HG03135 (cell line): Measurements from ENCODE around the gene EDN1.

Source experiments
- ATAC-seq: cut with Tn5 transposase; IDR thresholded peaks from one replicate; pipeline ENCODE4 v1.9.1; 2021; ENCODE audit warnings: mild to moderate bottlenecking, moderate library complexity; ENCODE audit not compliant: unreplicated experiment

The EDN1 gene

GRCh38 chr6:12289933-12290820 is at the start of gene EDN1:
EDN1 (plus strand) TSS chr6:12290361; CDS start chr6:12290630, 269 bp downstream.
- ATAC-seq, result peak; percentile 77

GRCh38 chr6:12241493-12242175 is 48.5 kb upstream of the EDN1 start:
- ATAC-seq, result no peak

- ATAC-seq, result no peak
Observed at GRCh38 chr6:12243169-12243568, 47.0 kb upstream of the EDN1 start.

GRCh38 chr6:12245360-12245759 is 44.8 kb upstream of the EDN1 start:
- no peak for ATAC-seq

DNA sequence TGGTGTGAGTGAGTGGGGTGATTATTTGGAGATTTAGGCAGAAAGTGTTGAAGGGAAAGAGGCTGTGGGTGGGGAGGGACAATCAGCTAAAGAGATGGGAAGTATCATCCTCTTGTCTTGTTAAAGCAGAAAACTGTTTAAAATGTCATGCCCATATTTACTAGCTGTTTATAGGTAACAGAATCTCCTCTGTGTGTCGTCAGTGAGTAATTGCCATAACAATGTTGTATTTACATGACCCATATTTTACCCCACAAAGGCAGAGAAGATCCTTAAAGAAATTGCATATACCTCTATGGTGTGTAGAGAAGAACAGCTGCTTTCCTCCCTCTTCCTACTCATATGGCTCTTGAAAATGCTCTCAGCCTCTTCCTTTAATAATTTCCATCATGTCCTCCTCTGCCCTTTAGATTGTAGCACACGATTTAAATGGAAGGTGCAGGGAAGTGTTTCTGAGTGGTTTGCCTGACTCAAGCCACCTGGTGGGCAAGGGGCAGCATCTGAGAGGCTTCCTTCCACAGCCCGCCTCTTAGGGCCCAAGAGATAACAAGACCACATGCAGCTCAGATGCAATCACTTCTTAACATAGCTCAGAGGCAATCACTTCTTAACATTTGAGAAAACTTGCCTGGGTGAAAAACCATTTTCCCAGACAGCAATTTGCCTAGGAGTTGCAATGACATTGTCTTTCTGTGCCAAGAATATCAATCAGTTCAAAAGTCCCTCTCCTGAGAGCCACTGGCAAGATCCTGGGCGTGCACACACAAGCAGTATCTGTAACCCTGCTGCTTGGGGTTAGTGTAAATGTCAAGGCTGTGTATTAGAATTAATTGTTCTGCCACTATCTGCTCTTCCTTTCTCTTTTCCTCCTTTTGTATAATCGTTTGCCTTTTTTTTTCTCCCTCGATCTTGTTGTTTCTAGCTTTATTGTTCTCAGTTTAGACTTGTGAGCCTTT is 44.1 kb upstream of the EDN1 start:
- ATAC-seq, result no peak

DNA sequence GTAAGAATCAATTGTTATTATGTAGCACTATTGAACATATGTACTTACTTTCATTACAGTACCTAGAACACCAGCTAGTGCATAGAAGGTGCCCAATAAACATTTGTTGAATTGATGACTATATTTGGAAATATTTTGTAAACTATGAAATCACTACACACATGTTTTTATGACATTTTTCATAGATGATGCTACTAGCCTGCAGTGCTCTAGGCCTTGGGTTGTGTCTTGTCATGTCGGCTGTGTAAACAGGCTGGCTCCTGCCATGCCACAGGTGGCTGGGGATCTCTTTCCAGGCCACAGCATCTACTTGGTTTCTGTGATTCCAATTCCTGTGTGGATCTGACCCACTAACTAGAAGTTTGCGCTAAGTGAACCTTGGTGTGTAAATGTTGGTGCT is 43.3 kb upstream of the EDN1 start:
- ATAC-seq, result no peak

DNA sequence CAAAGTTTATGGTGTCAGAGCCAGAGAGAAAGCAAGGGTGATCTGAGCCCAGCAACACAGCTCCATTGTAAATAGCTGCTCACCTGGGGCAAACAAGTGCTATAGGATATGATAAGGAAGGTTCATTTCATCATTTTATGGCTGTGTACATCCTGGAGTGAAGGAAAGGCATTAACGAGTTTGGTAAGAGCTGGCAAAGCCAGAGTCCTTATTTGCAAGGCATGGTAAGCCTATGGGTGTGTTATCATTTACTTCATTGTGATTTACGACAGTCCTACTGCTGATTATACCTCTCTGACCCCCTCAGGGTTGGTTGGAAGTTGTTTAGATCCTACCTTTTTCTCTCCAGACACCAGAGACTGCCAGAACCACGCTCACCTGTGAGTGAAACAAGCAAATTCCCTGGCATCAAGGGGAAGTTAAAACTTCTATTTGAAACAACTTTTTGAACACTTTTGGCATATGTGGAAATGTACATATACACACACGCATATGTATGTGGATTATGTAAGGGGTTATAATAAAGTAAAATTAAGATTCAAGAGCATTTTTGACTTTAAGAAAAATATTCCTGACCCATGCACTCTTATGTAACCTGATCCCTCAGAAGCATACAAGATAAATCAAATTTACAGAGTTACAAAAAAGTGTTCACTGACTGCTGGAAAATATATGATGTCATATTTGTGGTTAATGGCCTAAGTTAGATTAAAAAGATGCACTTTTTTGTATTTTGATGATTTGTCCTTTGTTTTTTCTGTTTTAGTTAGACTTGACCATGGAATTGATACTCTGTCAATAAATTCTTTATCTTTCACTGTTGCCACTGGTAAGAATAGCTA is 40.4 kb upstream of the EDN1 start:
- no peak for ATAC-seq

- ATAC-seq, result no peak
Observed at GRCh38 chr6:12250383-12250770, 39.8 kb upstream of the EDN1 start.

DNA sequence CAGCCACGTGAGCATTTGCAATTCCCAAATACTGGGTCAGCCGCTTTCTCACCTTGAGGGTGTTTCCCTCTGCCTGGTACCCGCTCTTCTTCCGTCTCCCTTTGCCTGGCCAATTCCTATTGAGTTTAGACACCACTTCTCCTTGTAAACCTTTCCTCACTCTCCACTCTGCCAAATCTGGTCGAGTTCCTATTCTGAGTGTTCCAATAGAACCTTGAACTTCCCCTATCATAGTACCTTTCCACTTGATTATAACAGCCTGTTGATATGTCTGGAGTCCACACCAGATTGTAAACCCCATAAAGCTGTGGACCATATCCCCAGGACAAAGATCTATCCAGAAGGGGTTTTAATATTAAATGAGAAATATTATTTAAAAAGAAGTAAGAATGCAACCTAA is 36.0 kb upstream of the EDN1 start:
- no peak for ATAC-seq

GRCh38 chr6:12258191-12258590 is 32.0 kb upstream of the EDN1 start:
- no peak for ATAC-seq

- ATAC-seq, result no peak
Observed at GRCh38 chr6:12258591-12259075, 31.5 kb upstream of the EDN1 start.

DNA sequence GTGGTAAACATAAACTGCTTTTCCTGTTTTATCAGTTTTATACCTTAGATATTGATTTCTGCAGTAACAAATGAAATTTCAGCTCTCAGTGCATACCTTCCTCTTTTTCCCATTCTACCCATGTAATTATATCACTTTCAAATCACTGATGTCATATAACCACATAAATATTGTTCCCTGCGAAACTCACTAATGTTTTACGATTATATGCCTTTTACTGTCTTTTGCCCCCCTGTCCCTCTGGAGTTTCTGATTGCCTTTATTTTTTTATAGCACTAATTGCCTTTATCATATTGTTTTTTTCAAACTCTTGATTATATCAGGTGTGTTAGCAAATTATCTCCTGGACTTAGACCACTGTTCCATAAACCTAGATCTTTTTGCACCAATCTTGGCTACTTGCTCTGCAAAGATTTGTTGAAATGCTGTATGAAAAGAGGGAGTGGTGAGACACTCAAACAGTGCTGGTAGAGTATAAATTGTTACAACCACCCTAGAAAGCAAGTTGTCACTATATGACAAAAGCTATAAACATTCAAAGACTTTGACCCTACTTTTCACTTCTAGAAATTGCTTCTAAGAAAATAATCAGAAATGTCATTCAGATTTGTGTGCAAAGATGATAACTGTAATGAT is 29.6 kb upstream of the EDN1 start:
- no peak for ATAC-seq

DNA sequence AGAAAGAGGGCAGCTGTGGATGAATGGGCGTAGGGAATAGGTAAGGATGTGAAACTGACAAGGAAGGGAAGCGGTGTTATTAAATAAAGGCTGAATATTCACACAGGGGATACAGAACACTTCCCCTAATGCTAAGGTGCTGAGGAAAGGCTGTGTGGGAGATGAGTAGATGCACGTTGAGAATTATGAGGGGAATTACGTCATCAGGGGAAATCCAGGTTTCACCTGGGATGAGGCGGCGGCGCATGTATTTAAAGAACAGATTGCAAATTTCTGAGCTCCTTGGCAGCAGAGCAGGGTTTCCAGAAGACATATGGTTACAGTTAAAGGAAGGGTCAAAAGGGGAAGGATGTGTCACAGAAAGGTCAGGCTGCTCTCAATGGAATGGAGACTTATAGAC is 28.7 kb upstream of the EDN1 start:
- no peak for ATAC-seq

- ATAC-seq, result no peak
Observed at GRCh38 chr6:12262236-12263061, 27.7 kb upstream of the EDN1 start.

DNA sequence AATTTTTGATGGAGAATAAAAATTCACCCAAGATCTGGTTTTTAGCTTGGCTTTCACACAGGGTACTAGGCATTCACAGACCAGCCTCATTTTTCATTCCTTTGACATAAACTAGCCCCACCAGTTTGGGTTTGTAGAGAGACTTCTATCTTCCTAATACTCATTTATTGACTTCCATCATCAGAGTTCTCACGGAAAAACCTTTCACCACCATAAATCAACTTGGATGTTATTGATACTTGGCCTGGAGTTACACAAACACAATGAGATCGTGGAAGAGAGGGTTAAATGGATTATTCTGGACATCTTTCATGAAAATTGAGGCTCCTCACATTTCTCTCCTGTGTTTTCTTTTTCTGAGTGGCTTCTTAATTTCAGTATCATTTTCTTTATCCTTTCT is 26.8 kb upstream of the EDN1 start:
- ATAC-seq, result no peak

DNA sequence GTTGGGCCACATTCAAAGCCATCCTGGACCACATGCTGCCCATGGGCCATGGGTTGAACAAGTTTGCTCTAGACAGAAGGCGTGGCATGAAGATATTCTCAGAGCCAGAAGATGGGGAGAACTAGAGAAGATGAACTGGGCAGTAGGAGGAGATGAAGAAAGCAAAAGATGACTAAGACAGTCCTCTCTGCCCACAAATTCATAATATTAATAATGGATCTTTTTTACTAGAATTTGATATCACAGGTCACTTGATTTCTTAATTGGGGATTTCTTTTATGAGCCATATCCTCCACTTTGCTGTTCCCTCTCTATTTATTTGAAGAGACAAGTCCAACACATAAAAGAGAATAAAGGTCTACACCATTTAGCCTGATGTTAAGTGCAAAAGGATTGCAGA is 25.5 kb upstream of the EDN1 start:
- ATAC-seq, result no peak

DNA sequence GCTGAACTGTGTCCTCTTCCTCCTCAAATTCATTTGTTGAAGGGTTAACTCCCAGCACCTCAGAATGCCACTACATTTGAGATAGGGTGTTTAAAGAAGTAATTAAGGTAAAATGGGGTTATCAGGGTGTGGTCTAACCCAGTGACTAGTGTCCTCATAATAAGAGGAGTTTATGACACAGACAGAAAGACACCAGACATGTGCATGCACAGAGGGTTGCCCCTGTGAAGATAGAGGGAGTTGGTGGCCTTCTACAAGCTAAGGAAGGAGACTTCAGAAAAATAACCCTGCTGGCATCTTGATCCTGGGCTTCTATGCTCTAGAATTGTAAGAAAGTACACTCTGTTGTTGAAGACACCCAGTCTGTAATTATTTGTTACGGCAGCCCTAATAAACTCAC is 24.9 kb upstream of the EDN1 start:
- ATAC-seq, result no peak

GRCh38 chr6:12265791-12266190 is 24.4 kb upstream of the EDN1 start:
- no peak for ATAC-seq

DNA sequence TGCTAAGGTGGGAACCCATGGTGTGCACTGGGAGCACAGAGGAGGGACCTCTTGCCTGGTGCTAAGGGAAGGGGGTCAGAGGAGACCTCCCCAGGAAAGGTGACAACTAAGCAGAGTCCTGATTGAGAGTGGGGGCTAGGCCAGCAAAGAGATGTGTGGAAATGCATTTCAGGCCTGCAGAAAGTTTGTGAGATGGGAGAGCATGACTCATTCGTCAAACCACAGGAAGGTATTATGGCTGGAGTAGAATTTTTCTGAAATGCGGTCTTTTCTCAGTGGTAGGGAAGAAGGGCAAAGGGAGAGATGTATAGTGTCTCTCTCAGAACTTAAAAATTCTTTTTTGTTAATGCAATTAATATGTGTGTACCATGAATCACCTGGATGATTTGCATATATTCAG is 23.6 kb upstream of the EDN1 start:
- no peak for ATAC-seq
